GM12878 (cell line): ENCODE measurements around the gene SHPK. TPM values are rescaled to one million over a fixed set of nuclear protein-coding genes. Genes with fewer than 3 reads are reported as not detected.

Experiments used
- ATAC-seq: fragments of 200-7000 bp; cut with Tn5 transposase; 3 replicates; pipeline ENCODE4 v1.9.1; 2020; ENCODE audit warnings: mild to moderate bottlenecking, moderate library complexity
- BruUV-seq: library from RNA; stranded (reverse); fragments of 400-500 nt; replicated peaks from 2 replicates; lab custom pipeline; 2021; lab: Mats Ljungman, UMichigan
- CTCF ChIA-PET: fragments of 300-600 bp; sonication (Branson Sonifier 250); formaldehyde crosslinking; extraction: SDS; loops from one replicate; lab custom pipeline; 2021; ENCODE audit warnings: inconsistent platforms; lab: Yijun Ruan, JAX
- POLR2A ChIA-PET: fragments of 350-600 bp; formaldehyde crosslinking; extraction: SDS; loops from one replicate; lab custom pipeline; 2021; ENCODE audit warnings: inconsistent platforms; lab: Charles Lee
- RAD21 ChIA-PET: fragments of 300-600 bp; sonication (Branson Sonifier 250); formaldehyde crosslinking; loops from one replicate; lab custom pipeline; 2023; ENCODE audit warnings: antibody characterized with exemption; ENCODE audit not compliant: unreplicated experiment; lab: Charles Lee
- SMC1A ChIA-PET: fragments of 300-600 bp; sonication (Branson Sonifier 250); formaldehyde crosslinking; loops from one replicate; lab custom pipeline; 2023; ENCODE audit not compliant: unreplicated experiment, uncharacterized antibody; lab: Charles Lee
- DNase-seq: peaks from one replicate; pipeline ENCODE4 v3.0.0-alpha.2; 2011; ENCODE audit warnings: low read depth, low spot score
- FAIRE-seq: peaks from 3 replicates; lab custom pipeline; 2011; peaks lifted over from hg19 to GRCh38; lab: Jason Lieb, UNC
- H2AFZ ChIP-seq: 2 replicates; pipeline ENCODE4 v1.6.0; 2011; ENCODE audit warnings: low read depth, low read length, control low read depth; ENCODE audit not compliant: control insufficient read depth
- H3K27ac ChIP-seq: 2 replicates; pipeline ENCODE4 v1.5.1; 2011; ENCODE audit warnings: control low read depth; ENCODE audit not compliant: control insufficient read depth, insufficient read depth
- H3K27me3 ChIP-seq, 2 experiments: replicated peaks in 1 of 2; 2 replicates each; pipeline versions ENCODE4 v1.6.0 to v1.6.1; 2011; ENCODE audit warnings: low read length in 1 of 2; ENCODE audit not compliant: control insufficient read depth in 2 of 2, insufficient read depth in 2 of 2
- H3K36me3 ChIP-seq, 2 experiments: 2 replicates each; pipeline ENCODE4 v1.5.1; 2011; ENCODE audit warnings: low read length in 1 of 2; ENCODE audit not compliant: control insufficient read depth in 2 of 2, insufficient read depth in 2 of 2
- H3K4me1 ChIP-seq: 2 replicates; pipeline ENCODE4 v1.6.1; 2011; ENCODE audit warnings: mild to moderate bottlenecking, low read length, moderate library complexity, mixed read lengths; ENCODE audit not compliant: control insufficient read depth, insufficient read depth
- H3K4me2 ChIP-seq: 2 replicates; pipeline ENCODE4 v1.6.0; 2011; ENCODE audit warnings: control low read depth; ENCODE audit not compliant: control insufficient read depth, insufficient read depth
- H3K4me3 ChIP-seq: fragments of 200-600 bp; sonication (generic); 2 replicates; pipeline ENCODE4 v1.5.1; 2016
- H3K79me2 ChIP-seq: 2 replicates; pipeline ENCODE4 v1.6.0; 2011; ENCODE audit warnings: low read length; ENCODE audit not compliant: control insufficient read depth, insufficient read depth
- H3K9ac ChIP-seq: 2 replicates; pipeline ENCODE4 v1.8.0; 2011; ENCODE audit warnings: low read length, control low read depth, mixed read lengths; ENCODE audit not compliant: control insufficient read depth, insufficient read depth
- H3K9me3 ChIP-seq: replicated peaks from 3 replicates; pipeline ENCODE4 v1.5.1; 2011; ENCODE audit warnings: mild to moderate bottlenecking, low read length; ENCODE audit not compliant: control insufficient read depth, insufficient read depth
- H4K20me1 ChIP-seq: 2 replicates; pipeline ENCODE4 v1.6.0; 2011; ENCODE audit not compliant: control insufficient read depth, insufficient read depth
- CBX5 ChIP-seq: sonication (generic); IDR thresholded peaks from 2 replicates; pipeline ENCODE4 v1.6.1; 2016; ENCODE audit warnings: low read depth, moderate library complexity, mild to moderate bottlenecking, inconsistent platforms
- CHD1 ChIP-seq: IDR thresholded peaks from 2 replicates; pipeline ENCODE4 v1.6.1; 2012; ENCODE audit warnings: low read depth, low read length, improper control_type of control experiment
- CHD4 ChIP-seq: fragments of 200-600 bp; sonication (generic); IDR thresholded peaks from 2 replicates; pipeline ENCODE4 v1.6.1; 2016; ENCODE audit warnings: mild to moderate bottlenecking
- EZH2 ChIP-seq: IDR thresholded peaks from 2 replicates; pipeline ENCODE4 v1.6.1; 2012; ENCODE audit warnings: low read depth, mild to moderate bottlenecking, control low read depth, inconsistent platforms, low read length, borderline replicate concordance; ENCODE audit not compliant: control insufficient read depth
- HDAC2 ChIP-seq: fragments of 200-600 bp; sonication (generic); IDR thresholded peaks from 2 replicates; pipeline ENCODE4 v1.6.1; 2017
- JUND ChIP-seq: IDR thresholded peaks from 2 replicates; pipeline ENCODE4 v1.6.1; 2012; ENCODE audit warnings: low read depth, mild to moderate bottlenecking, low read length, improper control_type of control experiment, moderate library complexity
- KDM1A ChIP-seq: fragments of 200-600 bp; sonication (generic); IDR thresholded peaks from 2 replicates; pipeline ENCODE4 v1.6.1; 2016; ENCODE audit warnings: borderline replicate concordance
- KLF5 ChIP-seq: fragments of 450-650 bp; IDR thresholded peaks from 2 replicates; pipeline ENCODE4 v1.6.1; 2014; ENCODE audit warnings: mild to moderate bottlenecking; ENCODE audit not compliant: partially characterized antibody
- MYC ChIP-seq: IDR thresholded peaks from 2 replicates; pipeline ENCODE4 v1.6.1; 2011; ENCODE audit warnings: mild to moderate bottlenecking, low read length, moderate library complexity, inconsistent platforms; ENCODE audit not compliant: insufficient read depth, insufficient replicate concordance, insufficient read length, severe bottlenecking
- NRF1 ChIP-seq: conservative IDR thresholded peaks from 2 replicates; pipeline ENCODE4 v1.6.1; 2011; ENCODE audit warnings: mild to moderate bottlenecking, low read depth, low read length, improper control_type of control experiment
- PML ChIP-seq: IDR thresholded peaks from 2 replicates; pipeline ENCODE4 v1.6.1; 2012; ENCODE audit warnings: low read length, inconsistent platforms
- RBBP5 ChIP-seq: fragments of 200-600 bp; sonication (generic); conservative IDR thresholded peaks from 2 replicates; pipeline ENCODE4 v1.6.1; 2016
- SPI1 ChIP-seq: IDR thresholded peaks from 2 replicates; pipeline ENCODE4 v1.6.1; 2011; ENCODE audit warnings: low read depth, mild to moderate bottlenecking, low read length, moderate library complexity, borderline replicate concordance; ENCODE audit not compliant: insufficient read depth
- SREBF1 ChIP-seq: IDR thresholded peaks from 2 replicates; pipeline ENCODE4 v1.6.1; 2012; ENCODE audit warnings: mild to moderate bottlenecking, low read length
- TAF1 ChIP-seq: IDR thresholded peaks from 2 replicates; pipeline ENCODE4 v1.6.1; 2011; ENCODE audit warnings: mild to moderate bottlenecking, low read depth, low read length, borderline replicate concordance
- WGBS: methylation state at CpG from one replicate; pipeline ENCODE4 v1.1.6; 2016; ENCODE audit warnings: low lambda C conversion rate; ENCODE audit not compliant: insufficient replicate concordance, insufficient coverage; ENCODE audit errors: missing lambda C conversion rate; 5-methylcytosine and 5-hydroxymethylcytosine counted together
- in situ Hi-C: fragments of 300-500 bp; cut with MboI; formaldehyde crosslinking; loops from 9 replicates; pipeline ENCODE4 v1.14.3; 2018; ENCODE audit warnings: mixed read lengths
- intact Hi-C: fragments of 100-400 bp; cut with micrococcal nuclease; formaldehyde crosslinking; loops from one replicate; pipeline ENCODE4 v1.14.2; 2022; ENCODE audit not compliant: unreplicated experiment
- polyA plus RNA-seq, 11 experiments: library from polyadenylated mRNA; depleted of rRNA in 4 of 11; unstranded in 6 of 11; stranded (reverse) in 5 of 11; fragments of >200 nt; fragmentation: Nextera tagmentation in 4 of 11; fragmentation: Illumina TruSeq in 1 of 11; extraction: Ambion mirVana in 4 of 11; extraction: Trizol in 1 of 11; gene quantifications; 1 replicate in 1 of 11; 2 replicates in 10 of 11; pipeline versions ENCODE4 v1.2.1 to v1.2.3, GENCODE V29; 2011 to 2016; ENCODE audit warnings: inconsistent platforms in 2 of 11, missing spikeins in 2 of 11, low read depth in 1 of 11
- total RNA-seq, 4 experiments: library from RNA; depleted of rRNA in 3 of 4; stranded (reverse); fragments of >200 nt in 3 of 4; fragmentation: Illumina TruSeq in 1 of 4; extraction: Trizol in 1 of 4; gene quantifications; 2 replicates each; pipeline versions ENCODE4 v1.2.1 to v1.2.3, GENCODE V29; 2013 to 2021

The SHPK gene
- total and polyA plus RNA-seq, 10 of the 15 experiments (the other 5 are each of a cell fraction or from before 2014, with no cell fraction given) = 1.7 to 16.6 (median 12.9) TPM

DNA sequence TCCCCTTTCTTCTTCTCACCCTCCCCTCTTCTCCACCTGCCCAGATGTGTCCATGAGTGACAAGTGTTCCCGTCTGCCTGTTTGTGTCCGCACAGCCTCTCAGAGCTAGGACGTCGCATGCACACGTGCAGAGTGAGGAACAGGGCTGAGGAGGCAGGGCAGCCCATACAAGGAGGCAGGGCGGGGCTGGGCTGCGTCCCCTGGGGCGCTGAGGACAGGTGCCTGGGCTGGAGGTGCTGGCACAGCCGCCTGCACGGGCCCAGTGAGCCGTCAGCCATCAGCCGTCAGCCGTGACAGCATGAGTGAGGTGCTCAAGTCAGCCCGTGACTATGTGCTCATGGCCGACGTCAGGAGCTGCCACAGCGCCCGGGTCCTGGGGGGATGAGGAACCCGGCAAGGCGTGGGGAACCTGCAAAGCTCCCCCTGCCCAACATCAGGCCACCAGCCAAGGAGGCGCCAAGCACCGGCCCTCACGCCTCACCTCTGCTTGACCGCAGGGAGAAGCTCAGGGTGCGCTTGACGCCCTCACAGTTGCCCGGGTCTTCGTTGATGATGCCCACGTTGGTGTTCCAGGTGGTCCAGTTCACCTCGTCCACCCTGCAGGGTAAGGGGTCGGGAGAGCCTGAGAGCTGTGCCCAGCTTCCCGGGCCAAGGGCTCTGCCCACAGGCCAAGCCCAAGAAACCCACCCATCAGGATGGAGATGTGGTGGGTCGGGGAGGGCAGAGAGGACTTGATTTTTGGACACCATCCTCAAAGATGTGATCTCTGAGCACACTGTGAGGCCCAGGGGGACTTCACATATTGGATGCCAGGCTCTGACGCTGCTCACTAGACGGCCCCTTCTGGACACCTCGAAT is 64.8 kb downstream of the SHPK start:
- H3K9ac ChIP-seq = no peak overlapping the region
- H3K79me2 ChIP-seq = no peaks in the 10 kb centered on the region
- H3K4me1 ChIP-seq = no peaks in the 10 kb centered on the region
- ChIA-PET CTCF (interaction anchor here (1.0 kb wide), 1 partner anchor 31 kb away, joined by 3 read pairs; no protein-coding TSS in a partner anchor), POLR2A (no interaction called here), RAD21 (interaction anchor here (0.9 kb wide), 1 partner anchor 9 kb away, joined by 4 read pairs; no protein-coding TSS in a partner anchor), SMC1A (no interaction called here)
- DNase-seq (no peak), FAIRE-seq (no peak), ATAC-seq (no peak)
- TF ChIP-seq CHD4 (no peak), CHD1 (no peak), MYC (no peak), RBBP5 (no peak), TAF1 (no peak), NRF1 (no peak), KDM1A (no peak), CBX5 (no peak), SREBF1 (no peak), HDAC2 (no peak), KLF5 (no peak), PML (no peak), SPI1 (no peak), EZH2 (no peak), JUND (no peak)
- H2AFZ ChIP-seq = no peak overlapping the region
- no peak overlapping the region for H3K4me3 ChIP-seq
- H3K4me2 ChIP-seq = no peak overlapping the region
- H3K27me3 ChIP-seq = no peaks in the 10 kb centered on the region
- in situ Hi-C loops (no loop called here), intact Hi-C loops (no loop called here)
- WGBS = 89% methylated on average over 36 of the region's 36 CpGs
- no peak overlapping the region for H3K27ac ChIP-seq
- BruUV-seq = no TSS peak
- no peaks in the 10 kb centered on the region; a peak in 1 of 4 replicates for H3K36me3 ChIP-seq
- no peaks in the 10 kb centered on the region for H4K20me1 ChIP-seq
- H3K9me3 ChIP-seq = no peaks in the 10 kb centered on the region
